ENCODE measurements around the gene GUCY1A2.

DNA sequence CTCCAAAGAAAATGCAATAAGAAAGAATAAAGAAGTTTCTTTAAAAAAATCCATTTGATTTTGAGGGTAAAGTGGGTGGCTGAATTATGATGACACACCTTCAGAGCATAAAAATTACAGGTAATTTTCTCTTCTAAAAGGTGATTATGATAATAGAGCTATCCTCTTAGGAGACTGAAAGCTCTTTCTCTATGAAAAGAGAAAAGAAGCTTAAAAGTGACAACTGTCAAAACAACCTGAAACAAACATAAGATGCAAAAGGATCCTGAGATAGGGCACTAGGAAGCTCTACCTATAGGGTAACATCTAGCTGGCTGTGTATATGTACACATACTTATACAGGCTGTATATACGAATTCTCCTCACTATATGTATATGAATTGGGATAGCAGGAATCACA is 270.2 kb downstream of the GUCY1A2 start:
- TF ChIP-seq, protein P1, sequence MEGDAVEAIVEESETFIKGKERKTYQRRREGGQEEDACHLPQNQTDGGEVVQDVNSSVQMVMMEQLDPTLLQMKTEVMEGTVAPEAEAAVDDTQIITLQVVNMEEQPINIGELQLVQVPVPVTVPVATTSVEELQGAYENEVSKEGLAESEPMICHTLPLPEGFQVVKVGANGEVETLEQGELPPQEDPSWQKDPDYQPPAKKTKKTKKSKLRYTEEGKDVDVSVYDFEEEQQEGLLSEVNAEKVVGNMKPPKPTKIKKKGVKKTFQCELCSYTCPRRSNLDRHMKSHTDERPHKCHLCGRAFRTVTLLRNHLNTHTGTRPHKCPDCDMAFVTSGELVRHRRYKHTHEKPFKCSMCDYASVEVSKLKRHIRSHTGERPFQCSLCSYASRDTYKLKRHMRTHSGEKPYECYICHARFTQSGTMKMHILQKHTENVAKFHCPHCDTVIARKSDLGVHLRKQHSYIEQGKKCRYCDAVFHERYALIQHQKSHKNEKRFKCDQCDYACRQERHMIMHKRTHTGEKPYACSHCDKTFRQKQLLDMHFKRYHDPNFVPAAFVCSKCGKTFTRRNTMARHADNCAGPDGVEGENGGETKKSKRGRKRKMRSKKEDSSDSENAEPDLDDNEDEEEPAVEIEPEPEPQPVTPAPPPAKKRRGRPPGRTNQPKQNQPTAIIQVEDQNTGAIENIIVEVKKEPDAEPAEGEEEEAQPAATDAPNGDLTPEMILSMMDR (IDR thresholded peaks at IDR 0.05): no peak
- TF ChIP-seq POLR2A (IDR thresholded peaks at IDR 0.05) (no peak), POLR2AphosphoS5 (IDR thresholded peaks at IDR 0.05) (no peak)

Measured in upper lobe of left lung (tissue), 4 donors.